Activated CD8-positive, alpha-beta memory T cell treated with anti-CD3 and anti-CD28 coated beads for 24 hours (primary cell): ENCODE measurements around the gene DZIP1.

Experiments used
- DNase-seq: peaks from one replicate; pipeline ENCODE4 v3.0.0-alpha.2; 2020

The DZIP1 gene

GRCh38 chr13:95643571-95643935 lies 953 bp downstream of the DZIP1 start:
- DNase-seq: no peak

GRCh38 chr13:95642999-95643398 lies 1.5 kb downstream of the DZIP1 start:
- no peak for DNase-seq

- DNase-seq: no peak
Observed at GRCh38 chr13:95642028-95642621, 2.4 kb downstream of the DZIP1 start.

GRCh38 chr13:95641291-95642027 lies 3.0 kb downstream of the DZIP1 start:
- no peak for DNase-seq

- DNase-seq: no peak
Observed at GRCh38 chr13:95636853-95637252, 7.7 kb downstream of the DZIP1 start.

GRCh38 chr13:95630593-95630992 lies 13.9 kb downstream of the DZIP1 start:
- no peak for DNase-seq

GRCh38 chr13:95629071-95629470 lies 15.4 kb downstream of the DZIP1 start:
- no peak for DNase-seq

- DNase-seq: no peak
Observed at GRCh38 chr13:95628488-95628887, 16.0 kb downstream of the DZIP1 start.

- no peak for DNase-seq
Observed at GRCh38 chr13:95627590-95627989, 16.9 kb downstream of the DZIP1 start.

GRCh38 chr13:95626768-95627167 lies 17.7 kb downstream of the DZIP1 start:
- no peak for DNase-seq

- DNase-seq: no peak
Observed at GRCh38 chr13:95624020-95624419, 20.5 kb downstream of the DZIP1 start.

- DNase-seq: no peak
Observed at GRCh38 chr13:95623141-95623540, 21.4 kb downstream of the DZIP1 start.

- DNase-seq: no peak
Observed at GRCh38 chr13:95620825-95621498, 23.5 kb downstream of the DZIP1 start.

- DNase-seq: no peak
Observed at GRCh38 chr13:95620030-95620824, 24.3 kb downstream of the DZIP1 start.

- no peak for DNase-seq
Observed at GRCh38 chr13:95615539-95615938, 29.0 kb downstream of the DZIP1 start.

- DNase-seq: no peak
Observed at GRCh38 chr13:95614641-95615245, 29.8 kb downstream of the DZIP1 start.

GRCh38 chr13:95608640-95609323 lies 35.7 kb downstream of the DZIP1 start:
- DNase-seq: no peak

GRCh38 chr13:95607366-95607765 lies 37.1 kb downstream of the DZIP1 start:
- no peak for DNase-seq

GRCh38 chr13:95605448-95606125 lies 38.9 kb downstream of the DZIP1 start:
- no peak for DNase-seq

GRCh38 chr13:95604556-95604915 lies 40.0 kb downstream of the DZIP1 start:
- no peak for DNase-seq

GRCh38 chr13:95603887-95604555 lies 40.5 kb downstream of the DZIP1 start:
- DNase-seq: no peak
